K562 (cell line): ENCODE data around the gene PET100. TPM values are rescaled to one million over a fixed set of nuclear protein-coding genes. Genes with fewer than 3 reads are reported as not detected.

Experiments used
- ATAC-seq: fragments of 200-7000 bp; cut with Tn5 transposase; 3 replicates; pipeline ENCODE4 v1.9.1; 2020; ENCODE audit warnings: moderate library complexity
- BruUV-seq: library from RNA; stranded (reverse); fragments of 400-500 nt; replicated peaks from 2 replicates; lab custom pipeline; 2021; lab: Mats Ljungman, UMichigan
- CTCF ChIA-PET: fragments of 300-600 bp; formaldehyde crosslinking; extraction: SDS; loops from one replicate; lab custom pipeline; 2021; ENCODE audit warnings: low intra/inter-chr PET ratio; lab: Yijun Ruan, JAX
- POLR2A ChIA-PET: fragments of 300-600, 350-650 bp; sonication (Branson Sonifier 250); formaldehyde crosslinking; extraction: SDS; loops from one replicate; lab custom pipeline; 2021; ENCODE audit warnings: antibody characterized with exemption, inconsistent platforms; lab: Yijun Ruan, JAX
- DNase-seq, 4 experiments: peaks; one replicate each; pipeline versions ENCODE4 v3.0.0 to v3.0.0-alpha.2; 2011 to 2018; ENCODE audit warnings: low spot score in 3 of 4, mixed read lengths in 3 of 4; ENCODE audit errors: extremely low read depth in 1 of 4
- FAIRE-seq: peaks from 2 replicates; lab custom pipeline; 2011; peaks lifted over from hg19 to GRCh38; lab: Jason Lieb, UNC
- H2AFZ ChIP-seq: 2 replicates; pipeline ENCODE4 v1.6.0; 2011; ENCODE audit warnings: low read depth, low read length, control low read depth, inconsistent platforms
- H3K27ac ChIP-seq: fragments of 200-600 bp; 3 replicates; pipeline ENCODE4 v1.8.0; 2011; ENCODE audit warnings: low read depth, mild to moderate bottlenecking, control low read depth, inconsistent platforms, low read length, moderate library complexity, mixed read lengths; ENCODE audit errors: extremely low read depth
- H3K27me3 ChIP-seq, 2 experiments: fragments of 300-600 bp in 1 of 2; 2 replicates in 1 of 2; 3 replicates in 1 of 2; pipeline versions ENCODE4 v1.6.0 to v1.8.0; 2011; ENCODE audit warnings: inconsistent platforms in 2 of 2, low read length in 2 of 2, mild to moderate bottlenecking in 1 of 2, mixed read lengths in 1 of 2, moderate library complexity in 1 of 2; ENCODE audit not compliant: control insufficient read depth in 2 of 2, insufficient read depth in 2 of 2
- H3K36me3 ChIP-seq: fragments of 300-600 bp; 3 replicates; pipeline ENCODE4 v1.8.0; 2011; ENCODE audit warnings: mild to moderate bottlenecking, low read length, inconsistent platforms; ENCODE audit not compliant: control insufficient read depth, insufficient read depth
- H3K4me1 ChIP-seq, 2 experiments: fragments of 200-600 bp in 1 of 2; replicated peaks in 1 of 2; 2 replicates in 1 of 2; 3 replicates in 1 of 2; pipeline versions ENCODE4 v1.5.1 to v1.8.0; 2011; ENCODE audit warnings: inconsistent platforms in 2 of 2, low read length in 2 of 2, mild to moderate bottlenecking in 1 of 2, mixed read lengths in 1 of 2, moderate library complexity in 1 of 2; ENCODE audit not compliant: control insufficient read depth in 2 of 2, insufficient read depth in 2 of 2
- H3K4me2 ChIP-seq: 2 replicates; pipeline ENCODE4 v1.6.1; 2011; ENCODE audit warnings: low read length, control low read depth, inconsistent platforms, mixed read lengths; ENCODE audit not compliant: insufficient read depth
- H3K4me3 ChIP-seq: fragments of 200-600 bp; sonication (generic), shearing (Covaris generic); 2 replicates; pipeline ENCODE4 v1.5.1; 2016; ENCODE audit warnings: control low read depth, inconsistent platforms
- H3K79me2 ChIP-seq: fragments of 200-600 bp; 3 replicates; pipeline ENCODE4 v1.8.0; 2011; ENCODE audit warnings: low read length, inconsistent platforms; ENCODE audit not compliant: control insufficient read depth, insufficient read depth
- H3K9ac ChIP-seq, 2 experiments: 2 replicates each; pipeline versions ENCODE4 v1.6.0 to v1.6.1; 2011; ENCODE audit warnings: low read depth in 2 of 2, low read length in 2 of 2, control low read depth in 1 of 2, inconsistent platforms in 1 of 2, mild to moderate bottlenecking in 1 of 2, mixed read lengths in 1 of 2; ENCODE audit not compliant: insufficient read depth in 1 of 2
- H3K9me1 ChIP-seq: one replicate; pipeline ENCODE4 v1.6.0; 2011; ENCODE audit warnings: inconsistent platforms, mild to moderate bottlenecking, low read length, moderate library complexity; ENCODE audit not compliant: control insufficient read depth, insufficient read depth
- H3K9me3 ChIP-seq: replicated peaks from 2 replicates; pipeline ENCODE4 v1.5.1; 2011; ENCODE audit warnings: low read depth, low read length, inconsistent platforms; ENCODE audit not compliant: control insufficient read depth, insufficient read depth
- H4K20me1 ChIP-seq: replicated peaks from 2 replicates; pipeline ENCODE4 v1.6.1; 2011; ENCODE audit warnings: low read length, inconsistent platforms, mixed read lengths; ENCODE audit not compliant: control insufficient read depth, insufficient read depth
- CC2D1A ChIP-seq: fragments of 450-650 bp; IDR thresholded peaks from 2 replicates; pipeline ENCODE4 v1.6.1; 2017; ENCODE audit warnings: mild to moderate bottlenecking
- CHD2 ChIP-seq: IDR thresholded peaks from 2 replicates; pipeline ENCODE4 v1.6.1; 2011; ENCODE audit warnings: low read depth, low read length
- COPS2 ChIP-seq: fragments of 450-650 bp; conservative IDR thresholded peaks from 2 replicates; pipeline ENCODE4 v1.6.1; 2016; ENCODE audit warnings: mild to moderate bottlenecking, moderate library complexity
- DPF2 ChIP-seq: fragments of 450-650 bp; IDR thresholded peaks from 2 replicates; pipeline ENCODE4 v1.6.1; 2016
- MTF1 ChIP-seq: fragments of 250-450 bp; sonication (Bioruptor Pico); IDR thresholded peaks from 2 replicates; pipeline ENCODE4 v1.9.0; 2021; ENCODE audit warnings: moderate library complexity, mild to moderate bottlenecking, inconsistent platforms, borderline replicate concordance
- PHB2 ChIP-seq: fragments of 450-650 bp; IDR thresholded peaks from 2 replicates; pipeline ENCODE4 v1.6.1; 2017; ENCODE audit warnings: low read depth
- POLR2G ChIP-seq: fragments of 200-400 bp; formaldehyde crosslinking; IDR thresholded peaks from 2 replicates; pipeline ENCODE4 v1.6.1; 2017; ENCODE audit warnings: low read depth, mild to moderate bottlenecking, antibody characterized with exemption, low read length, moderate library complexity
- RBFOX2 ChIP-seq: fragments of 200-400 bp; formaldehyde crosslinking; IDR thresholded peaks from 2 replicates; pipeline ENCODE4 v1.6.1; 2017; ENCODE audit warnings: low read depth, mild to moderate bottlenecking, low read length, moderate library complexity
- RBM17 ChIP-seq: fragments of 200-400 bp; formaldehyde crosslinking; IDR thresholded peaks from 2 replicates; pipeline ENCODE4 v1.6.1; 2017; ENCODE audit warnings: low read depth, mild to moderate bottlenecking, low read length, borderline replicate concordance
- RFX1 ChIP-seq: fragments of 450-650 bp; IDR thresholded peaks from 2 replicates; pipeline ENCODE4 v1.6.1; 2016; ENCODE audit warnings: mild to moderate bottlenecking, moderate library complexity
- SIX5 ChIP-seq, 2 experiments: IDR thresholded peaks; 2 replicates each; pipeline ENCODE4 v1.6.1; 2011; ENCODE audit warnings: low read length in 2 of 2, borderline replicate concordance in 1 of 2, low read depth in 1 of 2, mild to moderate bottlenecking in 1 of 2, moderate library complexity in 1 of 2; ENCODE audit not compliant: insufficient read depth in 1 of 2
- STAT5B ChIP-seq: fragments of 250-450 bp; sonication (Bioruptor Pico); IDR thresholded peaks from 2 replicates; pipeline ENCODE4 v1.8.0; 2021; ENCODE audit warnings: mild to moderate bottlenecking, inconsistent platforms
- ZNF121 ChIP-seq: sonication (generic); formaldehyde crosslinking; conservative IDR thresholded peaks from 2 replicates; pipeline ENCODE4 v1.8.0; 2022; ENCODE audit warnings: missing genetic modification reagents
- ZNF143 ChIP-seq: sonication (generic); formaldehyde crosslinking; IDR thresholded peaks from 2 replicates; pipeline ENCODE4 v1.9.0; 2022; ENCODE audit warnings: mild to moderate bottlenecking, missing genetic modification reagents
- ZNF274 ChIP-seq: IDR thresholded peaks from 2 replicates; pipeline ENCODE4 v1.6.1; 2011; ENCODE audit warnings: low read depth, mild to moderate bottlenecking, low read length, moderate library complexity, borderline replicate concordance
- ZNF76 ChIP-seq: fragments of 250-450 bp; sonication (Bioruptor Pico); IDR thresholded peaks from 2 replicates; pipeline ENCODE4 v1.4.0; 2020; ENCODE audit warnings: mild to moderate bottlenecking, moderate library complexity, borderline replicate concordance
- ZNF778 ChIP-seq: fragments of 450-650 bp; formaldehyde crosslinking; IDR thresholded peaks from 2 replicates; pipeline ENCODE4 v1.4.0; 2020; ENCODE audit warnings: mild to moderate bottlenecking, moderate library complexity
- WGBS: fragments of 100-300 bp; shearing (Covaris generic); methylation state at CpG from one replicate; pipeline ENCODE4 v1.1.6; 2016; ENCODE audit warnings: low coverage, mixed read lengths; ENCODE audit not compliant: insufficient coverage; ENCODE audit errors: missing lambda C conversion rate; 5-methylcytosine and 5-hydroxymethylcytosine counted together
- in situ Hi-C: fragments of 300-500 bp; cut with MboI; formaldehyde crosslinking; loops from 4 replicates; pipeline ENCODE4 v1.15.0; 2018; ENCODE audit warnings: inconsistent platforms, mixed read lengths
- intact Hi-C: fragments of 100-400 bp; cut with micrococcal nuclease; formaldehyde crosslinking; loops from 2 replicates; pipeline ENCODE4 v1.14.2; 2022
- polyA plus RNA-seq, 8 experiments: library from polyadenylated mRNA; depleted of rRNA in 4 of 8; stranded (reverse) in 5 of 8; unstranded in 3 of 8; fragments of >200 nt; fragmentation: Nextera tagmentation in 2 of 8; fragmentation: Illumina TruSeq in 1 of 8; extraction: Ambion mirVana in 2 of 8; extraction: Trizol in 1 of 8; gene quantifications; 2 replicates each; pipeline versions ENCODE4 v1.2.1 to v1.2.3, GENCODE V29; 2011 to 2014; ENCODE audit warnings: inconsistent platforms in 1 of 8, missing spikeins in 1 of 8
- total RNA-seq, 7 experiments: library from RNA; depleted of rRNA in 6 of 7; stranded (reverse); fragments of >200 nt in 6 of 7; fragmentation: Illumina TruSeq in 2 of 7; extraction: Trizol in 2 of 7; gene quantifications; 2 replicates each; pipeline versions ENCODE4 v1.2.1 to v1.2.3, GENCODE V29; 2011 to 2021; ENCODE audit warnings: low replicate concordance in 1 of 7
- TF ChIP-seq, protein P1 (sequence below): sonication (generic); formaldehyde crosslinking; IDR thresholded peaks from 2 replicates; pipeline ENCODE4 v1.9.0; 2022; ENCODE audit warnings: mild to moderate bottlenecking, missing genetic modification reagents
- TF ChIP-seq, protein P2 (sequence below): fragments of 450-650 bp; formaldehyde crosslinking; IDR thresholded peaks from 2 replicates; pipeline ENCODE4 v1.4.0; 2022; ENCODE audit warnings: missing genetic modification characterization

The PET100 gene
- total and polyA plus RNA-seq, 9 of the 15 experiments (the other 6 are each of a cell fraction or from before 2014, with no cell fraction given), result 62.3 to 351 (median 98.3) TPM

DNA sequence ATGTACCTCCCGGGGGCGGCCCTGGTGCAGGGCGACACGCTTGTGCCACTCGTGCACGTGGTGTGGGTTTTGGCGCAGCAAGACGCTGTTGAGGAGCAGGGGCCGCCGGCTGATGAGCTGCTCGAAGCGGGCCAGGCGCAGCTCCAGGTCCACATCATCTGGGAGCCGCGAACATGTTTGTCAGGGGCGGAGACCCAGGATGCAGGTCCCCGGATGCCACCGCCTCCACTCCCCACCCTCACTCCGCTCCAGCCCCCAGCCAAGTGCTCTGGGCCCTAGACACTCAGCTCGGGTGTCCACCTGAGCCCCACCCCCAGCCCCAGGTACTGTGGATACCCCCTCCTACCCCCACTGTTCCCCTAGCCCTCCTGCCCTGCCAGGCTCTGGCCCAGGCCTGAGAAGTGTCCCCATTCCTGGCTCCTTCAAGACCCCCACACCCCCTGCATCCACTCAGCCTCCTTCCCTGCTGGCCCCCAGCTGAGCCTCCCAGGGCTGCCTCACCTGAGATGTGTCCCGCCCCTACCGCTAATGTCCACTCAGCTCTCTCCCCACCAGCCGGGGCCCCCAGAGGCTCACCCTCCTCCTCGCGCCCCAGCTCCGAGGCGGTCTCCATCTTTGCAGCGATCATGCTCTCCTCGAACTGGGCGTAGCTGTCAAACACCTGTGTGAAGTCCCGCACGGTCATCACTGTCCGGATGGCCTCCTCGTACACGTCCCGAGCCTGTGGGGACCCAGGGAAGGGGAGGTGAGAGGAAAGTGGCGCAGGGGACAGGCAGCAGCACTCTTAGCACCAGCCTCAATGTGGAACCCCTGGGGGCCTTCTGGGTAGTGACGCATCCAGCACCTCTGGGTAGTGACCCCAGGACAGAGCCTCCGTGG lies 5.6 kb upstream of the PET100 start (continued):
- TF ChIP-seq ZNF778 (CRISPR knock-in tag) (no peak), PHB2 (no peak), ZNF274 (no peak), CHD2 (no peak), ZNF76 (CRISPR knock-in tag) (no peak), ZNF143 (CRISPR knock-in tag) (no peak)
- TF ChIP-seq, protein P1, sequence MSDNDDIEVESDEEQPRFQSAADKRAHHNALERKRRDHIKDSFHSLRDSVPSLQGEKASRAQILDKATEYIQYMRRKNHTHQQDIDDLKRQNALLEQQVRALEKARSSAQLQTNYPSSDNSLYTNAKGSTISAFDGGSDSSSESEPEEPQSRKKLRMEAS (CRISPR knock-in tag), result no peak
- TF ChIP-seq, protein P2, sequence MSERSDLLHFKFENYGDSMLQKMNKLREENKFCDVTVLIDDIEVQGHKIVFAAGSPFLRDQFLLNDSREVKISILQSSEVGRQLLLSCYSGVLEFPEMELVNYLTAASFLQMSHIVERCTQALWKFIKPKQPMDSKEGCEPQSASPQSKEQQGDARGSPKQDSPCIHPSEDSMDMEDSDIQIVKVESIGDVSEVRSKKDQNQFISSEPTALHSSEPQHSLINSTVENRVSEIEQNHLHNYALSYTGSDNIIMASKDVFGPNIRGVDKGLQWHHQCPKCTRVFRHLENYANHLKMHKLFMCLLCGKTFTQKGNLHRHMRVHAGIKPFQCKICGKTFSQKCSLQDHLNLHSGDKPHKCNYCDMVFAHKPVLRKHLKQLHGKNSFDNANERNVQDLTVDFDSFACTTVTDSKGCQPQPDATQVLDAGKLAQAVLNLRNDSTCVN (CRISPR knock-in tag), result no peak

DNA sequence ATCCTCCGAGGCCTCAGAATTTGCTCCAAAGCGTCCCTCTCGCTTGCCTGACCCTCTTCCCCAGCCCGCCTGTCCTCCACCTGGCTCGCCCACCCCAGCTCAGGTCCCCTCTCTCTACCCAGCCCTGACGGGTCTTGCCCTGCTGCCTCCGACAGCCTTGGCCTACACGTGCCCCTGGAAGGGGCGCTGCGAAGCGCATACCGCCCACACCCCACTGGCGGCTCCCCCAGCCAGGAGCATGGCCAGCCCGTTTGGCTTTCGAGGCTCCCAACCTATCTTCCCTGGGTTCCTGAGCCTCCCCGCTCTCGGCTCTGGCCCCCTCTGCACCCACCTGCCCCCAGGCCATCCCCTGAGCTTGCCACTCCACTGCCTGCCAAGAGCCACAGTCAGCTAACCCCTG lies 4.8 kb upstream of the PET100 start:
- intact Hi-C loops (no loop called here), in situ Hi-C loops (no loop called here)
- Histone ChIP-seq H3K9ac (no peak overlapping the region), H3K9me1 (no peaks in the 10 kb centered on the region), H2AFZ (no peak overlapping the region), H4K20me1 (no peaks in the 10 kb centered on the region), H3K79me2 (peaks cover 35% of the 10 kb centered on the region), H3K4me1 (peaks cover 4 to 39% of the 10 kb centered on the region in 2 experiments; a peak in 4 of 5 replicates), H3K4me2 (no peak overlapping the region), H3K4me3 (no peak overlapping the region), H3K9me3 (no peaks in the 10 kb centered on the region), H3K27me3 (no peaks in the 10 kb centered on the region), H3K27ac (no peak overlapping the region), H3K36me3 (peaks cover 69% of the 10 kb centered on the region; the same call in 2 of the 3 replicates)
- ChIA-PET POLR2A (interaction anchor here (0.6 to 1.0 kb wide), 3 partner anchors 9 to 27 kb away, joined by 3 to 4 read pairs (median 4); partner anchors contain the start of gene PCP2), CTCF (no interaction called here)
- FAIRE-seq (no peak), DNase-seq (no peak), ATAC-seq (no peak)
- WGBS, result 88% methylated on average over 14 of the region's 17 CpGs
- BruUV-seq, result no TSS peak
- TF ChIP-seq COPS2 (no peak), RBM17 (no peak), DPF2 (no peak), CHD2 (no peak), RFX1 (no peak), RBFOX2 (peak; percentile 37), MTF1 (CRISPR knock-in tag) (no peak), CC2D1A (no peak), STAT5B (no peak), ZNF121 (no peak), POLR2G (peak; percentile 41), SIX5 (IDR thresholded peaks at IDR 0.05; ENCODE audit: borderline replicate concordance in 1 of 2, insufficient read depth in 1 of 2, low read depth in 1 of 2, low read length in 2 of 2) (no peak)
- TF ChIP-seq, protein P2 (CRISPR knock-in tag), result no peak
